ENCODE data around the gene SUPT4H1. TPM values are rescaled to one million over a fixed set of nuclear protein-coding genes. Genes with fewer than 3 reads are reported as not detected.

The SUPT4H1 gene
- total RNA-seq, 5 donors from 2014 or later (not counting 1 experiment from before 2014, with no cell fraction given), result 40.5 to 77.3 (median 63.2) TPM

- Mint-ChIP-seq H3K4me1 (peaks cover 2 to 12% (median 3%) of the 10 kb centered on the region in 3 donors), H3K36me3 (peaks cover 4% of the 10 kb centered on the region), H3K9me3 (no peaks in the 10 kb centered on the region), H3K4me3 (no peak overlapping the region), H3K27me3 (no peaks in the 10 kb centered on the region), H3K27ac (no peak overlapping the region)
- POLR2A ChIA-PET, result no interaction called here
- no peaks in the 10 kb centered on the region for H3K9me3 ChIP-seq
- peaks cover 0 to 16% of the 10 kb centered on the region in 2 donors for H3K36me3 ChIP-seq (ENCODE audit: control insufficient read depth in 2 of 2, extremely low read depth in 1 of 2, insufficient read depth in 1 of 2, low read length in 1 of 2)
- no peaks in the 10 kb centered on the region for H3K4me1 ChIP-seq (ENCODE audit: control insufficient read depth in 1 of 2, extremely low read depth in 1 of 2, insufficient read depth in 2 of 2, low read length in 2 of 2)
- H3K27ac ChIP-seq (ENCODE audit: low read length), result no peak overlapping the region
- CTCF ChIA-PET, result no interaction called here
- WGBS (ENCODE audit: insufficient coverage), result 81% methylated on average over 3 of the region's 5 CpGs
- H3K27me3 ChIP-seq (replicated peaks in 1 of 2; ENCODE audit: control insufficient read depth in 2 of 2, extremely low read depth in 1 of 2, insufficient read depth in 2 of 2, low read length in 1 of 2), result no peaks in the 10 kb centered on the region
- ATAC-seq (replicated peaks in 1 of 4) (no peak), DNase-seq (no peak)
- H3K4me3 ChIP-seq (ENCODE audit: control insufficient read depth in 1 of 2, extremely low read depth in 1 of 2, low read length in 1 of 2), result no peak overlapping the region
Measured at GRCh38 chr17:58360296-58361063, 8.5 kb upstream of the SUPT4H1 start.

GRCh38 chr17:58358408-58359172 lies 6.6 kb upstream of the SUPT4H1 start:
- CTCF ChIA-PET, result interaction anchor here in 1 of 2 donors (0.5 kb wide), 2 partner anchors 11 to 15 kb away, joined by 3 to 4 read pairs; no protein-coding TSS in a partner anchor
- H3K4me1 Mint-ChIP-seq, result peaks cover 7 to 19% (median 8%) of the 10 kb centered on the region in 3 donors
- H3K4me1 ChIP-seq (ENCODE audit: control insufficient read depth in 1 of 2, extremely low read depth in 1 of 2, insufficient read depth in 2 of 2, low read length in 2 of 2), result peaks cover 0 to 6% of the 10 kb centered on the region in 2 experiments
- no peak for ATAC-seq (replicated peaks in 1 of 4)
- no peak overlapping the region for H3K4me3 ChIP-seq (ENCODE audit: control insufficient read depth in 1 of 2, extremely low read depth in 1 of 2, low read length in 1 of 2)
- H3K9me3 ChIP-seq, result no peaks in the 10 kb centered on the region
- DNase-seq, result no peak
- no peak overlapping the region for H3K27ac ChIP-seq (ENCODE audit: low read length)
- peaks cover 4% of the 10 kb centered on the region for H3K36me3 Mint-ChIP-seq
- H3K27ac Mint-ChIP-seq, result no peak overlapping the region
- peaks cover 0 to 27% of the 10 kb centered on the region in 2 donors for H3K36me3 ChIP-seq (ENCODE audit: control insufficient read depth in 2 of 2, extremely low read depth in 1 of 2, insufficient read depth in 1 of 2, low read length in 1 of 2)
- no peaks in the 10 kb centered on the region for H3K9me3 Mint-ChIP-seq
- no peaks in the 10 kb centered on the region for H3K27me3 Mint-ChIP-seq
- no peaks in the 10 kb centered on the region for H3K27me3 ChIP-seq (replicated peaks in 1 of 2; ENCODE audit: control insufficient read depth in 2 of 2, extremely low read depth in 1 of 2, insufficient read depth in 2 of 2, low read length in 1 of 2)
- H3K4me3 Mint-ChIP-seq, result no peak overlapping the region
- POLR2A ChIA-PET, result interaction anchor here in 1 of 2 donors (0.5 kb wide), 1 partner anchor 43 kb away, joined by 7 read pairs; no protein-coding TSS in a partner anchor
- WGBS (ENCODE audit: insufficient coverage), result 94% methylated on average over 12 of the region's 16 CpGs

GRCh38 chr17:58357312-58358297 lies 5.6 kb upstream of the SUPT4H1 start:
- H3K27ac Mint-ChIP-seq, result no peak overlapping the region
- H3K27me3 Mint-ChIP-seq, result no peaks in the 10 kb centered on the region
- no peaks in the 10 kb centered on the region for H3K9me3 ChIP-seq
- no peak overlapping the region for H3K27ac ChIP-seq (ENCODE audit: low read length)
- POLR2A ChIA-PET, result interaction anchor here in 1 of 2 donors (0.6 kb wide), 1 partner anchor 129 kb away, joined by 4 read pairs; no protein-coding TSS in a partner anchor
- peaks cover 2 to 13% of the 10 kb centered on the region in 2 experiments for H3K4me1 ChIP-seq (ENCODE audit: control insufficient read depth in 1 of 2, extremely low read depth in 1 of 2, insufficient read depth in 2 of 2, low read length in 2 of 2)
- H3K27me3 ChIP-seq (replicated peaks in 1 of 2; ENCODE audit: control insufficient read depth in 2 of 2, extremely low read depth in 1 of 2, insufficient read depth in 2 of 2, low read length in 1 of 2), result no peaks in the 10 kb centered on the region
- ATAC-seq (replicated peaks in 1 of 4) (no peak), DNase-seq (no peak)
- H3K36me3 ChIP-seq (ENCODE audit: control insufficient read depth in 2 of 2, extremely low read depth in 1 of 2, insufficient read depth in 1 of 2, low read length in 1 of 2), result peaks cover 0 to 27% of the 10 kb centered on the region in 2 donors
- peaks cover 15 to 29% (median 17%) of the 10 kb centered on the region in 3 donors for H3K4me1 Mint-ChIP-seq
- H3K4me3 ChIP-seq (ENCODE audit: control insufficient read depth in 1 of 2, extremely low read depth in 1 of 2, low read length in 1 of 2), result no peak overlapping the region
- H3K4me3 Mint-ChIP-seq, result no peak overlapping the region
- WGBS (ENCODE audit: insufficient coverage), result 97% methylated on average over 20 of the region's 22 CpGs
- peaks cover 4% of the 10 kb centered on the region for H3K36me3 Mint-ChIP-seq
- H3K9me3 Mint-ChIP-seq, result no peaks in the 10 kb centered on the region
- CTCF ChIA-PET, result interaction anchor here (0.6 to 0.7 kb wide), 3 partner anchors 10 to 391 kb away, joined by 3 read pairs; partner anchors contain the start of gene RNF43 (in 1 of the 2)

GRCh38 chr17:58356231-58356630 lies 4.2 kb upstream of the SUPT4H1 start:
- CTCF ChIA-PET, result interaction anchor here (0.6 to 1.5 kb wide), 4 partner anchors 18 to 40 kb away, joined by 3 to 7 read pairs (median 4); no protein-coding TSS in a partner anchor

GRCh38 chr17:58354541-58355216 lies 2.7 kb upstream of the SUPT4H1 start:
- Histone ChIP-seq H3K27me3 (replicated peaks in 1 of 2; ENCODE audit: control insufficient read depth in 2 of 2, extremely low read depth in 1 of 2, insufficient read depth in 2 of 2, low read length in 1 of 2) (no peaks in the 10 kb centered on the region), H3K9me3 (no peaks in the 10 kb centered on the region), H3K27ac (ENCODE audit: low read length) (no peak overlapping the region), H3K4me1 (ENCODE audit: control insufficient read depth in 1 of 2, extremely low read depth in 1 of 2, insufficient read depth in 2 of 2, low read length in 2 of 2) (peaks cover 11 to 28% of the 10 kb centered on the region in 2 experiments), H3K4me3 (ENCODE audit: control insufficient read depth in 1 of 2, extremely low read depth in 1 of 2, low read length in 1 of 2) (no peak overlapping the region), H3K36me3 (ENCODE audit: control insufficient read depth in 2 of 2, extremely low read depth in 1 of 2, insufficient read depth in 1 of 2, low read length in 1 of 2) (peaks cover 0 to 29% of the 10 kb centered on the region in 2 donors)
- DNase-seq (no peak), ATAC-seq (replicated peaks in 1 of 4) (no peak)
- no peaks in the 10 kb centered on the region for H3K27me3 Mint-ChIP-seq
- ChIA-PET CTCF (interaction anchor here (0.6 to 1.5 kb wide), 3 partner anchors 37 to 107 kb away, joined by 3 to 5 read pairs (median 4); no protein-coding TSS in a partner anchor), POLR2A (no interaction called here)
- peaks cover 30 to 44% (median 35%) of the 10 kb centered on the region in 3 donors for H3K4me1 Mint-ChIP-seq
- WGBS (ENCODE audit: insufficient coverage), result 90% methylated on average over 2 of the region's 6 CpGs
- H3K36me3 Mint-ChIP-seq, result peaks cover 6% of the 10 kb centered on the region
- H3K27ac Mint-ChIP-seq, result no peak overlapping the region
- no peak overlapping the region for H3K4me3 Mint-ChIP-seq
- no peaks in the 10 kb centered on the region for H3K9me3 Mint-ChIP-seq

More at GRCh38 chr17:58356231-58356630, 4.2 kb upstream of the SUPT4H1 start:
- ATAC-seq (replicated peaks in 1 of 4), result no peak
- Mint-ChIP-seq H3K27me3 (no peaks in the 10 kb centered on the region), H3K27ac (peak overlapping the region in 1 of 2 donors; percentile 7), H3K4me3 (no peak overlapping the region), H3K9me3 (no peaks in the 10 kb centered on the region), H3K4me1 (peaks cover 23 to 38% (median 25%) of the 10 kb centered on the region in 3 donors), H3K36me3 (peaks cover 5% of the 10 kb centered on the region)
- WGBS (ENCODE audit: insufficient coverage), result no CpG with 5 or more reads among the region's 1 CpG
- POLR2A ChIA-PET, result interaction anchor here (0.6 to 1.2 kb wide), 4 partner anchors 19 to 801 kb away, joined by 3 to 10 read pairs (median 4); no protein-coding TSS in a partner anchor
- Histone ChIP-seq H3K9me3 (no peaks in the 10 kb centered on the region), H3K27ac (ENCODE audit: low read length) (no peak overlapping the region), H3K4me1 (ENCODE audit: control insufficient read depth in 1 of 2, extremely low read depth in 1 of 2, insufficient read depth in 2 of 2, low read length in 2 of 2) (peaks cover 7 to 24% of the 10 kb centered on the region in 2 experiments), H3K27me3 (replicated peaks in 1 of 2; ENCODE audit: control insufficient read depth in 2 of 2, extremely low read depth in 1 of 2, insufficient read depth in 2 of 2, low read length in 1 of 2) (no peaks in the 10 kb centered on the region), H3K4me3 (ENCODE audit: control insufficient read depth in 1 of 2, extremely low read depth in 1 of 2, low read length in 1 of 2) (no peak overlapping the region), H3K36me3 (ENCODE audit: control insufficient read depth in 2 of 2, extremely low read depth in 1 of 2, insufficient read depth in 1 of 2, low read length in 1 of 2) (peaks cover 0 to 25% of the 10 kb centered on the region in 2 donors)
- no peak for DNase-seq

Measured in T-cell (primary cell).